Measurements from ENCODE around the gene PRLR. TPM values are rescaled to one million over a fixed set of nuclear protein-coding genes. Genes with fewer than 3 reads are reported as not detected.

Gene PRLR
- total RNA-seq, 1 experiment from 2014 or later = 2.5 TPM

DNA sequence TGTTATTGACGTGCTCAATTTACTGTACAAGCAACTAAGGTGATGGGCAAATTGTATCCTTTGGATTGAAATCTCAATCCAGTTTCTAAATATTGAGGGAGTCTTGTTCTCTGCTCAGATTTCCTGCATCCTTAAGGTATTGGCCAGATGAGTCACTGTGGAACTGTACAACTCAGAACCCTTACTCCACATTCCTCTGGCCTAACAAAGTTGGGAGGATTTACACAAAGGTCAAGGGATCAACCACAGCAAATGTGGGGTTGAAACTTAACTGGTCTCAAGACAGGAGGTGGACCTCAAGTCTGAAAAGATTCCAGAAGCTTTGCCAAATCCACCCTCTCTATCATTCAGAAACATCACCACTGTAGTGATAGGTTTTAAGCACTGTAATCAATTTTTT, 101.0 kb downstream of the PRLR start:
- no peaks in the 10 kb centered on the region for H3K4me1 Mint-ChIP-seq
- TF ChIP-seq, protein P1, sequence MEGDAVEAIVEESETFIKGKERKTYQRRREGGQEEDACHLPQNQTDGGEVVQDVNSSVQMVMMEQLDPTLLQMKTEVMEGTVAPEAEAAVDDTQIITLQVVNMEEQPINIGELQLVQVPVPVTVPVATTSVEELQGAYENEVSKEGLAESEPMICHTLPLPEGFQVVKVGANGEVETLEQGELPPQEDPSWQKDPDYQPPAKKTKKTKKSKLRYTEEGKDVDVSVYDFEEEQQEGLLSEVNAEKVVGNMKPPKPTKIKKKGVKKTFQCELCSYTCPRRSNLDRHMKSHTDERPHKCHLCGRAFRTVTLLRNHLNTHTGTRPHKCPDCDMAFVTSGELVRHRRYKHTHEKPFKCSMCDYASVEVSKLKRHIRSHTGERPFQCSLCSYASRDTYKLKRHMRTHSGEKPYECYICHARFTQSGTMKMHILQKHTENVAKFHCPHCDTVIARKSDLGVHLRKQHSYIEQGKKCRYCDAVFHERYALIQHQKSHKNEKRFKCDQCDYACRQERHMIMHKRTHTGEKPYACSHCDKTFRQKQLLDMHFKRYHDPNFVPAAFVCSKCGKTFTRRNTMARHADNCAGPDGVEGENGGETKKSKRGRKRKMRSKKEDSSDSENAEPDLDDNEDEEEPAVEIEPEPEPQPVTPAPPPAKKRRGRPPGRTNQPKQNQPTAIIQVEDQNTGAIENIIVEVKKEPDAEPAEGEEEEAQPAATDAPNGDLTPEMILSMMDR (conservative IDR thresholded peaks at IDR 0.05) = no peak
- no peaks in the 10 kb centered on the region for H4K20me1 ChIP-seq (ENCODE audit: control insufficient read depth, insufficient read depth, insufficient read length)
- H3K4me3 Mint-ChIP-seq = no peak overlapping the region
- H3K18ac ChIP-seq (ENCODE audit: insufficient read length, low read depth, low read length) = no peak overlapping the region
- H2BK5ac ChIP-seq (ENCODE audit: insufficient read length, low read length) = no peak overlapping the region
- H3K14ac ChIP-seq (ENCODE audit: insufficient read depth, low read length) = no peak overlapping the region
- H3K27me3 Mint-ChIP-seq (ENCODE audit: low read depth) = peaks cover 2% of the 10 kb centered on the region; the same call in 1 of the 2 replicates
- H3T11ph ChIP-seq (ENCODE audit: low read length) = no peak overlapping the region
- no peak overlapping the region for H3K27ac ChIP-seq (ENCODE audit: insufficient read length, low read depth, low read length)
- no peak overlapping the region for H2BK120ac ChIP-seq (ENCODE audit: low read depth, low read length, poor library complexity, severe bottlenecking)
- H4K5ac ChIP-seq (ENCODE audit: insufficient read length, low read depth, low read length) = no peak overlapping the region
- H3K23ac ChIP-seq (ENCODE audit: insufficient read length, low read depth, low read length) = no peak overlapping the region
- no peak overlapping the region for H3K9ac ChIP-seq (ENCODE audit: extremely low read depth, insufficient read length, low read length)
- H3K4ac ChIP-seq (ENCODE audit: low read depth, low read length) = no peak overlapping the region
- H4K91ac ChIP-seq (ENCODE audit: insufficient read length, low read depth, low read length) = no peak overlapping the region
- peaks cover 3% of the 10 kb centered on the region in 2 experiments; a peak in 2 of 5 replicates for H3K9me3 Mint-ChIP-seq
- H2BK12ac ChIP-seq (ENCODE audit: insufficient read length, low read depth, low read length) = no peak overlapping the region
- DNase-seq = no peak
- no peaks in the 10 kb centered on the region for H3K4me1 ChIP-seq (ENCODE audit: insufficient read depth, low read length)
- no peaks in the 10 kb centered on the region; a peak in 2 of 7 replicates for H3K36me3 Mint-ChIP-seq (ENCODE audit: insufficient read depth in 1 of 3, low read depth in 3 of 3)
- H3K27ac Mint-ChIP-seq = no peak overlapping the region
- no peak overlapping the region for H3K4me2 ChIP-seq (ENCODE audit: insufficient read depth, insufficient read length, low read length)
- no peak overlapping the region for H2AK5ac ChIP-seq (ENCODE audit: insufficient read length, low read length)
- H3K56ac ChIP-seq (ENCODE audit: insufficient read length, low read depth, low read length) = no peak overlapping the region
- H3K9me3 ChIP-seq (ENCODE audit: control insufficient read depth, low read depth, low read length) = no peaks in the 10 kb centered on the region
- H3K79me1 ChIP-seq (ENCODE audit: insufficient read depth, low read depth, low read length, poor library complexity, severe bottlenecking) = no peaks in the 10 kb centered on the region
- WGBS (ENCODE audit: extremely low coverage, insufficient read length, low lambda C conversion rate) = no CpG with 5 or more reads among the region's 1 CpG
- H2BK20ac ChIP-seq (ENCODE audit: low read depth, low read length, poor library complexity, severe bottlenecking) = no peak overlapping the region
- H4K8ac ChIP-seq (replicated peaks; ENCODE audit: insufficient read length, low read depth, low read length) = no peak overlapping the region
- H2AFZ ChIP-seq (ENCODE audit: low read length) = no peak overlapping the region
- no peaks in the 10 kb centered on the region for H3K79me2 ChIP-seq (ENCODE audit: insufficient read depth, low read length)
- no peak overlapping the region for H2BK15ac ChIP-seq (ENCODE audit: low read depth, low read length)
- H3K23me2 ChIP-seq (ENCODE audit: insufficient read length, low read depth, low read length, poor library complexity, severe bottlenecking) = no peaks in the 10 kb centered on the region
- no peaks in the 10 kb centered on the region for H3K27me3 ChIP-seq (ENCODE audit: insufficient read depth, low read length)
